Uterus (tissue), 4 donors: ENCODE results near the gene SUGCT. TPM values are rescaled to one million over a fixed set of nuclear protein-coding genes. Genes with fewer than 3 reads are reported as not detected.

Source experiments
- DNase-seq, 2 donors: peaks; one replicate each; pipeline ENCODE4 v3.0.0-alpha.2; 2019 to 2020
- H3K27ac ChIP-seq, 2 donors: fragments of 200-600 bp; sonication (generic); 1 replicate in 1 of 2; 2 replicates in 1 of 2; pipeline ENCODE4 v1.5.1; 2016 to 2018
- H3K27me3 ChIP-seq, 2 donors: fragments of 200-600 bp; sonication (generic); one replicate each; pipeline ENCODE4 v1.5.1; 2018 to 2019; ENCODE audit warnings: control low read depth in 1 of 2
- H3K36me3 ChIP-seq, 2 donors: fragments of 200-600 bp; sonication (generic); one replicate each; pipeline ENCODE4 v1.5.1; 2019; ENCODE audit warnings: control low read depth in 1 of 2
- H3K4me1 ChIP-seq, 2 donors: fragments of 200-600 bp; sonication (generic); one replicate each; pipeline ENCODE4 v1.5.1; 2018 to 2019; ENCODE audit warnings: control low read depth in 1 of 2
- H3K4me3 ChIP-seq, 2 donors: fragments of 200-600 bp; sonication (generic); 1 replicate in 1 of 2; 2 replicates in 1 of 2; pipeline ENCODE4 v1.5.1; 2018 to 2019; ENCODE audit warnings: mild to moderate bottlenecking in 1 of 2
- H3K9me3 ChIP-seq, 2 donors: fragments of 200-600 bp; sonication (generic); one replicate each; pipeline ENCODE4 v1.5.1; 2019; ENCODE audit warnings: control low read depth in 1 of 2
- CTCF ChIP-seq, 4 experiments: fragments of 200-600 bp in 2 of 4; fragments of 450-650 bp in 2 of 4; sonication (generic) in 2 of 4; IDR thresholded peaks; one replicate each; pipeline ENCODE4 v1.5.1; 2016 to 2019; ENCODE audit warnings: antibody characterized with exemption in 4 of 4, mild to moderate bottlenecking in 2 of 4, moderate library complexity in 1 of 4
- POLR2A ChIP-seq, 2 donors: fragments of 450-650 bp; IDR thresholded peaks; one replicate each; pipeline ENCODE4 v1.6.1; 2016; ENCODE audit warnings: antibody characterized with exemption in 2 of 2, mild to moderate bottlenecking in 1 of 2, moderate library complexity in 1 of 2
- intact Hi-C: fragments of 100-400 bp; cut with DNase I; formaldehyde crosslinking; loops from one replicate; pipeline ENCODE4 v1.15.1; 2023; ENCODE audit warnings: low total_unique reads
- total RNA-seq, 4 donors: library from RNA; depleted of rRNA in 3 of 4; stranded (reverse); fragments of >200 nt in 3 of 4; gene quantifications; one replicate each; pipeline versions ENCODE4 v1.1.0 to v1.2.4, GENCODE V29; 2014 to 2023
- donor health status: DM: yes; HTN: yes; CAD: no.

SUGCT gene
- total RNA-seq, 4 donors from 2014 or later: 2.0 to 9.6 (median 6.3) TPM; not detected in 1

DNA sequence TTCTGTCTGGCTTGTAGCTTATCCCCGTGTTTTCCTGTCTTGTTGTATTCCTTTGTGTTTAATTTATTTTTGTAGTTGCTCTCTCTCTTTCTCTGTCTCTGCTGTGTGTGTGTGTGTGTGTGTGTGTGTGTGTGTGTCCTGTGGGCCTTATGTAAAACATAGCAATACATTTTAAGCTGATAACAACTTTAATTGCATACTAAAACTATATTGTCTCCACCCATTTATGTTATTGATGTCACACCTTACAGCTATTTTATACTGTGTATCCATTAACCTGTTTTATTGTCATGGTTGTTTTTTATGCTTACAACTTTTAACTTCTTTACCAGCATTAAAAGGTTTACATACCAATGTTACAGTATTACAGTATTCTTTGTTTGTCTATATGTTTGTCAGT, 293.6 kb downstream of the SUGCT start:
- intact Hi-C loops: no loop called here
- H3K27me3 ChIP-seq: no peaks in the 10 kb centered on the region
- H3K27ac ChIP-seq: no peak overlapping the region
- peaks cover 0 to 13% of the 10 kb centered on the region in 2 donors for H3K9me3 ChIP-seq
- DNase-seq: no peak
- H3K4me3 ChIP-seq: no peak overlapping the region
- no peaks in the 10 kb centered on the region for H3K4me1 ChIP-seq
- no peaks in the 10 kb centered on the region for H3K36me3 ChIP-seq
- TF ChIP-seq CTCF (IDR thresholded peaks at IDR 0.05): no peak

DNA sequence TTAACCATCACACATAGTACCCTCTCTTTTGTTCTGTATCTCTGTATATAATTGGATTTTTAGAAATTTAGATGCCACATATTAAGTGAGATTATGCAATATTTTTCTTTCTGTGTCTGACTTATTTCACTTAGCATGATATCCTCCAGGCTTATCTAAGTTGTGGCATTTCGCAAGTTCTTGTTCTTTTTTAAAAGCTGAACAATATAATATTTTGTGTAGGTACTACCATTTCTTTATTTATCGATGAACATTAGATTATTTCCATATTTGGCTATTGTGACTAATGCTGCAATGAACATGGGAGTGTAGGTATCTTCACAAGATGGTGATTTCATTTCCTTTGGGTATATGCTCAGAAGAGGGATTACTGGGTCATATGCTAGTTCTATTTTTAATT, 295.0 kb downstream of the SUGCT start:
- Histone ChIP-seq H3K4me3 (no peak overlapping the region), H3K27ac (no peak overlapping the region), H3K4me1 (no peaks in the 10 kb centered on the region), H3K27me3 (no peaks in the 10 kb centered on the region), H3K9me3 (peaks cover 0 to 13% of the 10 kb centered on the region in 2 donors), H3K36me3 (no peaks in the 10 kb centered on the region)
- TF ChIP-seq POLR2A (IDR thresholded peaks at IDR 0.05): no peak
- no peak for DNase-seq
- intact Hi-C loops: no loop called here

GRCh38 chr7:40432046-40432445, 297.2 kb downstream of the SUGCT start:
- no peak overlapping the region for H3K4me3 ChIP-seq
- DNase-seq: no peak
- H3K27me3 ChIP-seq: no peaks in the 10 kb centered on the region
- TF ChIP-seq POLR2A (IDR thresholded peaks at IDR 0.05) (no peak), CTCF (IDR thresholded peaks at IDR 0.05) (no peak)
- intact Hi-C loops: no loop called here
- peaks cover 0 to 13% of the 10 kb centered on the region in 2 donors for H3K9me3 ChIP-seq
- H3K36me3 ChIP-seq: no peaks in the 10 kb centered on the region
- H3K4me1 ChIP-seq: no peaks in the 10 kb centered on the region
- H3K27ac ChIP-seq: no peak overlapping the region

DNA sequence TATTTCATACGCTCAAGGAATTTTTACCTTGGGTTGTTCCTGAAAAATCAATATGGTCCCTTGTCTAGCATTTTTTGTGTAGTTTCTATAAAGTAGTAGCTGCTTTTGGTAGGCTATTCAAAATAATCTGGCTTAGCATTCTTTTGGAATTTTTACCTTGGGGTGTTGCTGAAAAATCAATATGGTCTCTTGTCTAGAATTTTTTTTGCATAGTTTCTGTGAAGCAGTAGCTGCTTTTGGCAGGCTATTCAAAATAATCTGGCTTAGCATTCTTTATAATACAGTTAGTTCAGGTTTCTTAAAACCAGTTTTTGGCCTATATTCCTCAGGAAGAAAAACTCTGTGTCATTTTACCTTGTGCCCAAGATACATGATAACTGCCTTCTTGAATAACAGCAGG, 301.9 kb downstream of the SUGCT start:
- TF ChIP-seq POLR2A (IDR thresholded peaks at IDR 0.05) (no peak), CTCF (IDR thresholded peaks at IDR 0.05) (no peak)
- Histone ChIP-seq H3K9me3 (peaks cover 0 to 6% of the 10 kb centered on the region in 2 donors), H3K27ac (peak overlapping the region; percentile 1 to 57)

DNA sequence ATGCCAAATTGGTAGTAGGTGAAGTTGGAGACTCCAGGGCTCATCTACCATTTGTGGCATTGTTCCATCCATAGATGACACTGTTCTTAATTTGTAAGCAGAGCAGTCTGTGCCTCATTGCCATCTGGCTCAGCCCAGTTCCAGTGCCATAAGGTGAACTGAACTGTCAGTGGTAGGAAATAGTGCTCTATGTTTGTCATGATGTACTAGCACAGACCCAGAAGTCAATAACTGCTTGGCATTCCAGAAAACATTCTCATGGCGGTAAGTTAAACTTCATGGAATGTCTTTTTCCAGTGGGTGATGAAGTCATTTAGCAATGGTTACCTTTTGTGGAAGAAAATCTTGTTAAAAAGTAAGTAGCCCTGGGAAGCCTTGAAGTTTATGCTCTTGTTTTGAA, 302.7 kb downstream of the SUGCT start:
- Histone ChIP-seq H3K9me3 (no peaks in the 10 kb centered on the region), H3K36me3 (no peaks in the 10 kb centered on the region), H3K4me1 (no peaks in the 10 kb centered on the region), H3K27me3 (no peaks in the 10 kb centered on the region), H3K27ac (peak overlapping the region; percentile 1 to 57), H3K4me3 (no peak overlapping the region)
- intact Hi-C loops: no loop called here
- TF ChIP-seq POLR2A (IDR thresholded peaks at IDR 0.05) (no peak), CTCF (IDR thresholded peaks at IDR 0.05) (no peak)
- DNase-seq: no peak

More for the DNA sequence above, 301.9 kb downstream of the SUGCT start:
- Histone ChIP-seq H3K4me1 (no peaks in the 10 kb centered on the region), H3K36me3 (no peaks in the 10 kb centered on the region), H3K27me3 (no peaks in the 10 kb centered on the region), H3K4me3 (no peak overlapping the region)
- DNase-seq: no peak
- intact Hi-C loops: no loop called here
